Measurements from ENCODE around the gene NRL.
"Not testable (repeated sequence)": the region's sequence is repeated elsewhere in the genome, so short reads cannot be mapped to it uniquely, and the experiment has no call there.

The NRL gene

GRCh38 chr14:24051176-24051788 is 63.5 kb downstream of the NRL start:
- H3K27ac ChIP-seq: peak overlapping the region; percentile 60
- TF ChIP-seq ZFX (IDR thresholded peaks at IDR 0.05) (no peak), CTCF (conservative IDR thresholded peaks at IDR 0.05) (no peak)

GRCh38 chr14:24050753-24051152 is 64.0 kb downstream of the NRL start:
- not testable (repeated sequence) for H3K27ac ChIP-seq

- H3K27ac ChIP-seq: not testable (repeated sequence)
Observed at GRCh38 chr14:24049002-24049401, 65.7 kb downstream of the NRL start.

GRCh38 chr14:24042746-24043145 is 72.0 kb downstream of the NRL start:
- no peak for TF ChIP-seq CTCF (conservative IDR thresholded peaks at IDR 0.05)
- TF ChIP-seq ZFX (IDR thresholded peaks at IDR 0.05): no peak

DNA sequence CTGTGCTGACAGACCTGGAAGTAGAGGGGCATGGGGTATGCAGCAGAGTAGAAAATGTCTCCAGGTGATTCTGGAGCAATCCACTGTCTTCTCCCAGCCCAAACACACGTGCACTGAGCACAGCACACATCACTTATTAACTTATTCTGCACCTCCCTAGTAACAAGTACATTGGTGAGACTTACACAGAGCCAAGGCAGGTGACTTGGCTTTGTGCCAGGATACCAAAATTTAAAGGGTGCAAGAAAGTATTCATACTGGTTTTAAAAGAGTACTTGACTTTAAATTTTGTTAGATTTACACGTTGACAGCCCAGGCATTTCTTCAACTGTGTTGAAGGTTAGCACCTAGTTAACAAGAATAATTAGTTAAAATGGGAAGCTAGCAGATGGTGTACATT is 74.1 kb downstream of the NRL start:
- TF ChIP-seq CTCF (conservative IDR thresholded peaks at IDR 0.05): no peak
- TF ChIP-seq ZFX (IDR thresholded peaks at IDR 0.05): no peak
- no peak overlapping the region for H3K27ac ChIP-seq

More at GRCh38 chr14:24042746-24043145, 72.0 kb downstream of the NRL start:
- no peak overlapping the region for H3K27ac ChIP-seq

DNA sequence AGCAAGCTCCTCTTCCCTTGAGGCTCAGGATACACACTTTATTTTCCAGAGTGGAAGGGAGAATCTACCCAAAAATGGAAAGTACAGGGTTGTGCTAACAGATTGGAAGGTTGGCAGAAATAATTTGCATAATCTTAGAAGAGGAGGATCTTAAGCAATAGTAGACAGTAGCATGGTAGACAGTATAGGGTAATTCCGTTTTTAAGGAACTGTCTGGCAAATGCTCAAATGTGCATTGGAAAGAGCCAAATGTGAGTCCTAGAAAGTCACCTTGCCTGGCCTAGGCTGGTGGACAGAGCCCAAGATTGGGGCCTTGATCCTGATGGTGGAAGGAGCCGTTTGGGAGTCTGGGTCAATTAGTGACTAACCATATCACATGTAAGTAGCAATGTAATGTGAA is 76.1 kb downstream of the NRL start:
- no peak overlapping the region for H3K27ac ChIP-seq
- no peak for TF ChIP-seq ZFX (IDR thresholded peaks at IDR 0.05)
- no peak for TF ChIP-seq CTCF (conservative IDR thresholded peaks at IDR 0.05)

- H3K27ac ChIP-seq: no peak overlapping the region
- TF ChIP-seq ZFX (IDR thresholded peaks at IDR 0.05): no peak
- TF ChIP-seq CTCF (conservative IDR thresholded peaks at IDR 0.05): no peak
Observed at GRCh38 chr14:24037658-24038037, 77.1 kb downstream of the NRL start.

DNA sequence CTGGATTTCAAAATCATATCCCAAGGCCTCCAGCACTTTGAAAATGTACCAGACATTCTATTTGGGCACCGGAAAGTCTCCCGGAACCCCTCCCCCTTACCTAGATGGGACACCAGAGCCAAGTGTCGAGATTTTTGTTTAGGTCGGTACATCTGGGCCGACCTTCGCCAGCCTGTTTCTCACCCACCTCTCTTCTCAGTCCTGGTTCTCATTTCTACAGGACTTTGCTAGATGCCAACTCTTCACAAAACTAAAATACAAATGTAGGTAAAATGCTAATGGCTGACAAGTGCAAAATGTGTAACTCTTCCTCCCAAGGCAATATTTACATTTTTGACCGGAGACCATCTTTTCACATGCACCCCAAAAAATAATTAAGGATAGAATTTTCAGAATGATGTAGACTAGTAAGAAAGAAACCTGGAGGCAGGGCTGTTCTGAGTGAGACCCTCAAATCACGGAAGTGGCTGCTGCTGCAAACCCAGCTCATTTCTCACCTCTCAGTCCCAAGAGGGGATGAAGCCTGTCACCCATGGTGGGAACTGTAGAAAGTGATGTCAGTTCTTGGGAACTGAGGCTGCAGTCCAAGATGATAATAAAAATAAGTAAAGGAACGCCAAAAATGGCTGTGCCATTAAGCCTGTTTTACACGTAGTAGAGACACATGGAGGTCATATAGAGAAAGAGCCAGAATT is 77.6 kb downstream of the NRL start:
- peak overlapping the region; percentile 72 for H3K27ac ChIP-seq
- TF ChIP-seq CTCF (conservative IDR thresholded peaks at IDR 0.05): peak; percentile 35
